H1 (cell line): Measurements from ENCODE around the gene ARHGAP25. TPM values are rescaled to one million over a fixed set of nuclear protein-coding genes. Genes with fewer than 3 reads are reported as not detected.

Source experiments
- BCL11A ChIP-seq, 2 experiments: IDR thresholded peaks; one replicate each; pipeline ENCODE4 v1.6.1; 2011; ENCODE audit warnings: low read depth in 2 of 2, low read length in 2 of 2, mild to moderate bottlenecking in 2 of 2
- CHD7 ChIP-seq: fragments of 300-600 bp; sonication (generic); IDR thresholded peaks from 2 replicates; pipeline ENCODE4 v1.7.1; 2012; ENCODE audit warnings: low read length, moderate library complexity, mild to moderate bottlenecking, inconsistent platforms; ENCODE audit not compliant: insufficient replicate concordance
- PHF8 ChIP-seq: fragments of 200-600 bp; sonication (generic); conservative IDR thresholded peaks from 2 replicates; pipeline ENCODE4 v1.7.1; 2012; ENCODE audit warnings: low read depth, mild to moderate bottlenecking, inconsistent platforms, low read length, moderate library complexity
- TAF7 ChIP-seq: optimal IDR thresholded peaks from 2 replicates; pipeline ENCODE3; 2011; ENCODE audit warnings: low read depth, mild to moderate bottlenecking, inconsistent platforms, low read length, moderate library complexity, borderline replicate concordance
- polyA plus RNA-seq, 7 experiments: library from polyadenylated mRNA; depleted of rRNA in 3 of 7; stranded (reverse) in 5 of 7; unstranded in 2 of 7; fragments of >200 nt in 5 of 7; fragments of 200-250 nt in 2 of 7; gene quantifications; 1 replicate in 5 of 7; 2 replicates in 1 of 7; 4 replicates in 1 of 7; pipeline versions ENCODE4 v1.2.1 to v1.2.3, GENCODE V29; 2011 to 2013; ENCODE audit warnings: missing spikeins in 2 of 7, mixed read lengths in 2 of 7
- total RNA-seq: library from RNA; stranded (reverse); fragmentation: NEBNext Ultra II Directional; extraction: Animal tissue kit (Norgen Biotek cat#: 25700); gene quantifications from 2 replicates; pipeline ENCODE4 v1.2.1, GENCODE V29; 2021

The ARHGAP25 gene
- total and polyA plus RNA-seq, 2 of the 8 experiments (the other 6 are each of a cell fraction or from before 2014, with no cell fraction given), result 1.00 to 1.2 TPM

GRCh38 chr2:68747413-68747812 lies 12.8 kb downstream of the ARHGAP25 start (continued):
- no peak for TF ChIP-seq CHD7
- no peak for TF ChIP-seq PHF8
- no peak for TF ChIP-seq BCL11A (IDR thresholded peaks at IDR 0.05; ENCODE audit: low read depth in 2 of 2, low read length in 2 of 2)
- TF ChIP-seq TAF7, result no peak
